Ascending aorta (tissue), 2 donors: ENCODE measurements around the gene NGEF. TPM values are rescaled to one million over a fixed set of nuclear protein-coding genes. Genes with fewer than 3 reads are reported as not detected.

Experiments used
- DNase-seq, 2 donors: peaks; one replicate each; pipeline ENCODE4 v3.0.0-alpha.2; 2019; ENCODE audit warnings: low spot score in 2 of 2
- H3K27ac ChIP-seq, 2 donors: fragments of 200-600 bp; sonication (generic); one replicate each; pipeline ENCODE4 v1.5.1; 2016 to 2017; ENCODE audit warnings: mild to moderate bottlenecking in 1 of 2
- H3K27me3 ChIP-seq: fragments of 200-600 bp; sonication (generic); one replicate; pipeline ENCODE4 v1.5.1; 2017
- H3K36me3 ChIP-seq, 2 donors: fragments of 200-600 bp; sonication (generic); one replicate each; pipeline ENCODE4 v1.5.1; 2016
- H3K4me1 ChIP-seq, 2 donors: fragments of 200-600 bp; sonication (generic); one replicate each; pipeline ENCODE4 v1.5.1; 2016 to 2017; ENCODE audit warnings: mild to moderate bottlenecking in 1 of 2
- H3K4me3 ChIP-seq, 2 donors: fragments of 200-600 bp; sonication (generic); one replicate each; pipeline ENCODE4 v1.5.1; 2016 to 2017; ENCODE audit warnings: mild to moderate bottlenecking in 1 of 2
- H3K9me3 ChIP-seq, 2 donors: fragments of 200-600 bp; sonication (generic); one replicate each; pipeline ENCODE4 v1.5.1; 2016
- intact Hi-C: fragments of 100-400 bp; cut with DNase I; formaldehyde crosslinking; loops from one replicate; pipeline ENCODE4 v1.15.1; 2023
- total RNA-seq: library from RNA; depleted of rRNA; stranded (reverse); fragments of >200 nt; gene quantifications from one replicate; pipeline ENCODE4 v1.1.0, GENCODE V29; 2016
- TF ChIP-seq, protein P1 (sequence below), 3 experiments: fragments of 200-600 bp in 2 of 3; fragments of 450-650 bp in 1 of 3; sonication (generic) in 2 of 3; IDR thresholded peaks; one replicate each; pipeline ENCODE4 v1.5.1; 2016 to 2019; ENCODE audit warnings: antibody characterized with exemption in 3 of 3, mild to moderate bottlenecking in 1 of 3, moderate library complexity in 1 of 3

Gene NGEF
- total RNA-seq, 1 donor from 2014 or later, result 0.43 TPM

DNA sequence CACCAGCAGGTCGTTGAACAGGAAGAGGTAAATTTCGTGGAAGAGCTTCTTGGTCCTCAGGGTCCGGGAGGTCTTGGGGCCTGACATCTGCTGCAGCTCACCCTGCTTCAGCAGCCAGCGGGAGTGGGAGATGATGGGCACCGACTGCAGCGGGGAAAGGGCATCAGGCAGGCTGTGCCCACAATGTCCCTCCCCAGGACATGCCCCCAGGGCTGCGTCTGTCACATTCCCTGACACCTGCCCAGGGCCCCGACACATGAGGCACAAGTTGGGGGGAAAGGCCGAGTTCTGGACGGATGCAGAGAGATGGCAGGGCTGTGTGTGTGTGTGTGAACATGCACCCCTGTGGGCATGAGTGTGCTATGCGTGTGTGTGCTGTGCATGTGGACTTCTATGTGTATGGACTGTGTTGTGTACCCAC, 129.0 kb downstream of the NGEF start:
- no peak for DNase-seq
- H3K9me3 ChIP-seq, result no peaks in the 10 kb centered on the region
- TF ChIP-seq, protein P1, sequence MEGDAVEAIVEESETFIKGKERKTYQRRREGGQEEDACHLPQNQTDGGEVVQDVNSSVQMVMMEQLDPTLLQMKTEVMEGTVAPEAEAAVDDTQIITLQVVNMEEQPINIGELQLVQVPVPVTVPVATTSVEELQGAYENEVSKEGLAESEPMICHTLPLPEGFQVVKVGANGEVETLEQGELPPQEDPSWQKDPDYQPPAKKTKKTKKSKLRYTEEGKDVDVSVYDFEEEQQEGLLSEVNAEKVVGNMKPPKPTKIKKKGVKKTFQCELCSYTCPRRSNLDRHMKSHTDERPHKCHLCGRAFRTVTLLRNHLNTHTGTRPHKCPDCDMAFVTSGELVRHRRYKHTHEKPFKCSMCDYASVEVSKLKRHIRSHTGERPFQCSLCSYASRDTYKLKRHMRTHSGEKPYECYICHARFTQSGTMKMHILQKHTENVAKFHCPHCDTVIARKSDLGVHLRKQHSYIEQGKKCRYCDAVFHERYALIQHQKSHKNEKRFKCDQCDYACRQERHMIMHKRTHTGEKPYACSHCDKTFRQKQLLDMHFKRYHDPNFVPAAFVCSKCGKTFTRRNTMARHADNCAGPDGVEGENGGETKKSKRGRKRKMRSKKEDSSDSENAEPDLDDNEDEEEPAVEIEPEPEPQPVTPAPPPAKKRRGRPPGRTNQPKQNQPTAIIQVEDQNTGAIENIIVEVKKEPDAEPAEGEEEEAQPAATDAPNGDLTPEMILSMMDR (IDR thresholded peaks at IDR 0.05), result no peak
- H3K4me3 ChIP-seq, result no peak overlapping the region
- intact Hi-C loops, result no loop called here
- H3K4me1 ChIP-seq, result no peaks in the 10 kb centered on the region
- H3K27ac ChIP-seq, result no peak overlapping the region
- H3K27me3 ChIP-seq, result no peaks in the 10 kb centered on the region
- no peaks in the 10 kb centered on the region for H3K36me3 ChIP-seq

DNA sequence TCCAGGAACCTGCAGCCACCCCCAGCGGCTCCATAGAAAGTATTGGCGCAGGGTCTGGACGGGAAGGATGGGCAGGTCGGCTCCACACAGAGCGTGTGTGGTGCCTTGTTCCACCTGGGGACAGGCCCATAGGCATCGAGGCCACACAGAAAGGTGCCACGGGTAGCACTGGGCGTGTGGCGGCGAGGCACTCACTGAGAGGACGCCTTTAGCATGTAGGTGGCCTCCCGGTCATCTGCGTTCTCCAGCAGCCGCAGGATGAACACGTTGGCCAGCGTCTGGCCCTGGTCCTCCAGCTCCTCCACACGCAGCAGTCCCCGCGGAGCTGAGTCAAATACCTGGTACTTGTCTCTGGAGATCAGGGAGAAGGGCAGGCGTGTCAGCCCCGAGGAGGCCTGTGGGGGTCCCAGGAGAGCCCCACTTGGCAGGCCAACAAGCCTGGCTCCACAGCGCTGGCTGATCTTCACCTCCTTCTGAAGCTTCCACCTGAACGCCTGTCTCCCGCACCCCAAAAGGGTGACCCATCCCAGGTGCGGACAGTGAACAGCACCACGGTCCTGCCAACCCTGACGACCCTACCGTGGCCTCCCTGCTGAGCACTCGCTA, 129.8 kb downstream of the NGEF start:
- TF ChIP-seq, protein P1 (IDR thresholded peaks at IDR 0.05), result no peak
- H3K9me3 ChIP-seq, result no peaks in the 10 kb centered on the region
- H3K27ac ChIP-seq, result no peak overlapping the region
- intact Hi-C loops, result no loop called here
- no peak for DNase-seq
- no peaks in the 10 kb centered on the region for H3K36me3 ChIP-seq
- H3K4me3 ChIP-seq, result no peak overlapping the region
- no peaks in the 10 kb centered on the region for H3K4me1 ChIP-seq
- no peaks in the 10 kb centered on the region for H3K27me3 ChIP-seq

DNA sequence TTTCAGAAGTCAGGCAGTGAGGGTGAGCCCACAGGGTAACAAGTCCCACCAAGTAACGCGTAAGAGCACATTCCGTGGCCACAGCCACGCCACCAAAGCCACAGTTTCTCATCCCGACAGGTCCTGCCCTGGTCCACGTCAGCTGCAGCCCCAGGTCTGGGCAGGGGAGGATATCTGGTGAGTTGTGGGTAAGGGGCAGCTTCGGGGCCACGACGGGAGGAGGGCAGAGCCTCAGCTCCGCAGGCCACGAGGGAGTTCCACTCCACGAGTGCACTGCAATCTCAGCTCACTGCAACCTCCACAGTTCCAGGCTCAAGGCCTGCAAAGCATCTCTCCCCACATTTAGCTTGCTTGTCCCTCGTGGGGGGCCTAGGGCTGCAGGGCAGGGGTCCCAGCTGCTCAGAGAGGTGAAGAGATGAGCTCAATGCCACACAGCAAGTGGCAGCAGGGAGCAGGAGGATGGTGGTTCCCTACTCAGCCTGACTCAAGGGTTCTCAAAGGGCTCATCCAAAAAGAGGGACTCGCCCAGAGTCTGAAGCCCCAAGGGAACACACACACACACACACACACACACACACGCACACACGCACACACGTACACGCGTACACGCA, 130.4 kb downstream of the NGEF start:
- TF ChIP-seq, protein P1 (IDR thresholded peaks at IDR 0.05), result no peak
- no peaks in the 10 kb centered on the region for H3K27me3 ChIP-seq
- no peak overlapping the region for H3K27ac ChIP-seq
- intact Hi-C loops, result no loop called here
- H3K36me3 ChIP-seq, result no peaks in the 10 kb centered on the region
- no peak overlapping the region for H3K4me3 ChIP-seq
- no peaks in the 10 kb centered on the region for H3K9me3 ChIP-seq
- H3K4me1 ChIP-seq, result no peaks in the 10 kb centered on the region
- DNase-seq, result no peak

DNA sequence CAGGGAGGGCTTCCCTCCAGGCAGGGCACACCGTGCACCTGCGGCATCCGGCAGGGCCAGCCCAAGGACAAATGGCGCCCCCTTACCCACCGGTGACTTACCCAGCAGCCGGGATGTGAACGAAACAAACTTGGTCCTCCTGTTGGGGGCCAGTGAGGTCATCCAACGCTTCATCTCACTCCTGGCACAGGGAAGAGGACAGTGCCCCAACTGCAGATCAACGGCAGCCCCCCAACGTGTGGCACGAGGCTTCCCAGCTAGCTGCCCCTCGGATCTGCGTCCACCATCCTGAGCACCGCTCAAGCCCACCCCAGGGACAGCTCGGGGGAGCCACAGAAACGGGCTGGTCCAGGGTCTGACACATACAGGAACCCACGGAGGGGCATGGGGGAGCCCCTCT, 131.0 kb downstream of the NGEF start:
- H3K4me1 ChIP-seq, result no peaks in the 10 kb centered on the region
- no peaks in the 10 kb centered on the region for H3K36me3 ChIP-seq
- no peak for DNase-seq
- H3K4me3 ChIP-seq, result no peak overlapping the region
- TF ChIP-seq, protein P1 (IDR thresholded peaks at IDR 0.05), result no peak
- H3K27me3 ChIP-seq, result no peaks in the 10 kb centered on the region
- no peak overlapping the region for H3K27ac ChIP-seq
- intact Hi-C loops, result no loop called here
- H3K9me3 ChIP-seq, result no peaks in the 10 kb centered on the region

DNA sequence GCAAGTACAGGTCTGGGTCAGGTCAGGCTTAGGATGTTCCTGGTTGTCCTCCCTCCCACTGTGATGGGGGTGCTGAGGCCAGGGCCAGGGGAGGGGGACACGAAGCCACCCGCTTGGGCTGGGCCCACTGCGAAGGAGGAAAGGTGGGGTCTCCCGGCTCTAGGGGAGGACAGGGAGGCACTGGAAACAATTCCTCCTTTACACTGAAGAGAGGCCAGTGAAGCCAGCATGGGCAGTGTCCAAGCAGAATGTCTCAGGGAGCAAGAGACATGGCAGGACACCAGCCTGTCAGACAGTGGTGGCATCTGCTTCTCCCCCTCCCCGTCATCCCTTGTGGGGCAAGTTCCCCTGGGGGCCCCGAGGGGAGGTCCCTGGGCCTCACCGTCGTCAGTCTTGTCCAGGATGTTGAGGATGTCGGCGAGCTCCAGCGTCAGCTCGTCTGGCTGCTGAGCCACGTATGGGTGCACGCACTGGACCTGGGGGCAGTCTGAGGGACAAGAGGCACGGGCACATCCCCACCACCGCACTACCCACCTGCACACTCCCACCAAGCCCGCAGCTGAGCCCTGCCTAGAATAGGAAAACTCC, 132.2 kb downstream of the NGEF start:
- Histone ChIP-seq H3K9me3 (no peaks in the 10 kb centered on the region), H3K27me3 (peaks cover under 1% of the 10 kb centered on the region), H3K4me1 (no peaks in the 10 kb centered on the region), H3K36me3 (no peaks in the 10 kb centered on the region), H3K27ac (no peak overlapping the region), H3K4me3 (no peak overlapping the region)
- no peak for DNase-seq
- intact Hi-C loops, result no loop called here
- TF ChIP-seq, protein P1 (IDR thresholded peaks at IDR 0.05), result no peak
